Measurements from ENCODE around the gene TBC1D16. TPM values are rescaled to one million over a fixed set of nuclear protein-coding genes. Genes with fewer than 3 reads are reported as not detected.
"Not testable (repeated sequence)": the region's sequence is repeated elsewhere in the genome, so short reads cannot be mapped to it uniquely, and the experiment has no call there.

TBC1D16 gene
- total and polyA plus RNA-seq, 2 experiments from 2014 or later: 9.2 to 22.4 TPM

DNA sequence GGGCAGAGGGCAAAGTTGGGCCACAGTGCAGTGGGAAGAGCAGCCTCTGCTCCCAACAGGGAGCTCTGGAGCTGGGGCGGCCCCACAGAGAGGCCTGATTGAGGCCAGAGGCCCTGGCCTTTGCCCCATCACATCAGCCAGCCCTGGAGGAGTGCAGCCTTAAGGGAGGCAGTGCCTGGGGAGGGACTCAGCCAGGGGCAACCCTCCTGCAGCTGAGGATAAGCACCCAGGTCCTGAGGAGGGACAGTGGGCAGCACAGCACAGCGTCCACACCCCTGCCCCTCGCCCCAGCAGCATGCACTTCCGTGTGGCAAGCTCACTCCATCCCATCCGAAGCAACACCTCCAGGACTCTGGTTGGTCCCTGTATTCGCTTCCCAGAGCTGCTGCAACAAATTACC, 134.5 kb downstream of the TBC1D16 start:
- Histone ChIP-seq H3K9me2 (ENCODE audit: insufficient read depth) (no peaks in the 10 kb centered on the region), H3K4me3 (no peak overlapping the region), H2AFZ (no peak overlapping the region), H3K36me3 (ENCODE audit: low read depth) (no peaks in the 10 kb centered on the region), H3K9ac (no peak overlapping the region), H3K79me2 (ENCODE audit: insufficient read depth) (no peaks in the 10 kb centered on the region), H3F3A (ENCODE audit: insufficient read depth) (no peaks in the 10 kb centered on the region), H3K27ac (no peak overlapping the region), H3K27me3 (replicated peaks; ENCODE audit: insufficient read depth) (peaks cover 31% of the 10 kb centered on the region), H3K4me2 (ENCODE audit: unreplicated experiment) (no peak overlapping the region), H3K4me1 (ENCODE audit: insufficient read depth) (no peaks in the 10 kb centered on the region), H4K20me1 (ENCODE audit: insufficient read depth) (no peaks in the 10 kb centered on the region), H3K9me3 (ENCODE audit: low read depth) (no peaks in the 10 kb centered on the region)
- 50 to 58% methylated on average over 6 of the region's 6 CpGs for WGBS, 2 experiments (ENCODE audit: low coverage in 1 of 2, low lambda C conversion rate in 2 of 2, missing lambda C conversion rate in 2 of 2)
- in situ Hi-C loops (cut with MboI): no loop called here
- TF ChIP-seq EZH2phosphoT487 (IDR thresholded peaks at IDR 0.05; ENCODE audit: insufficient read depth, low read depth) (no peak), EZH2 (IDR thresholded peaks at IDR 0.05; ENCODE audit: insufficient read depth, poor library complexity, severe bottlenecking) (no peak)
- DNase-seq: no peak

DNA sequence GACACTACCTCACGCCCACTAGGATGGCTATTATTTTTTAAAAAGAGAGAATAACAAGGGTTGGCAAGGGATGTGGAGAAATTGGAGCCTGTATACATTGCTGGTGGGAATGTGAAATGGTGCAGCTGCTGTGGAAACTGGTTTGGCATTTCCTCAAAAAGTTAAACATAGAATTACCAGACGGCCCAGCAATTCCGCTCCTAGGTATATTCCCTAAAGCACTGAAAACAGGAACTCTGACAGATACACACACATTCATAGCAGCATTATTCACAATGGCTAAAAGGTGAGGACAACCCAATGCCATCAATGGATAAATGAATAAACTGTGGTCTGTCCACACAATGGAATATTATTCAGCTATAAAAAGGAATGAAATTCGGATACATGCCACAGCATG, 136.1 kb downstream of the TBC1D16 start:
- in situ Hi-C loops (cut with MboI): no loop called here
- Histone ChIP-seq H3K36me3 (ENCODE audit: low read depth) (no peaks in the 10 kb centered on the region), H3K4me2 (ENCODE audit: unreplicated experiment) (no peak overlapping the region), H3K27ac (no peak overlapping the region), H3K27me3 (replicated peaks; ENCODE audit: insufficient read depth) (peaks cover 31% of the 10 kb centered on the region), H3F3A (ENCODE audit: insufficient read depth) (no peaks in the 10 kb centered on the region), H3K9me3 (ENCODE audit: low read depth) (no peaks in the 10 kb centered on the region), H3K4me3 (no peak overlapping the region), H3K79me2 (ENCODE audit: insufficient read depth) (no peaks in the 10 kb centered on the region), H4K20me1 (ENCODE audit: insufficient read depth) (no peaks in the 10 kb centered on the region), H3K9ac (no peak overlapping the region), H2AFZ (no peak overlapping the region), H3K9me2 (ENCODE audit: insufficient read depth) (no peaks in the 10 kb centered on the region), H3K4me1 (ENCODE audit: insufficient read depth) (no peaks in the 10 kb centered on the region)
- TF ChIP-seq EZH2phosphoT487 (IDR thresholded peaks at IDR 0.05; ENCODE audit: insufficient read depth, low read depth): no peak
- TF ChIP-seq EZH2 (IDR thresholded peaks at IDR 0.05; ENCODE audit: insufficient read depth, poor library complexity, severe bottlenecking): no peak
- no peak for DNase-seq
- WGBS, 2 experiments (ENCODE audit: low coverage in 1 of 2, low lambda C conversion rate in 2 of 2, missing lambda C conversion rate in 2 of 2): 55 to 59% methylated on average over 4 of the region's 4 CpGs

DNA sequence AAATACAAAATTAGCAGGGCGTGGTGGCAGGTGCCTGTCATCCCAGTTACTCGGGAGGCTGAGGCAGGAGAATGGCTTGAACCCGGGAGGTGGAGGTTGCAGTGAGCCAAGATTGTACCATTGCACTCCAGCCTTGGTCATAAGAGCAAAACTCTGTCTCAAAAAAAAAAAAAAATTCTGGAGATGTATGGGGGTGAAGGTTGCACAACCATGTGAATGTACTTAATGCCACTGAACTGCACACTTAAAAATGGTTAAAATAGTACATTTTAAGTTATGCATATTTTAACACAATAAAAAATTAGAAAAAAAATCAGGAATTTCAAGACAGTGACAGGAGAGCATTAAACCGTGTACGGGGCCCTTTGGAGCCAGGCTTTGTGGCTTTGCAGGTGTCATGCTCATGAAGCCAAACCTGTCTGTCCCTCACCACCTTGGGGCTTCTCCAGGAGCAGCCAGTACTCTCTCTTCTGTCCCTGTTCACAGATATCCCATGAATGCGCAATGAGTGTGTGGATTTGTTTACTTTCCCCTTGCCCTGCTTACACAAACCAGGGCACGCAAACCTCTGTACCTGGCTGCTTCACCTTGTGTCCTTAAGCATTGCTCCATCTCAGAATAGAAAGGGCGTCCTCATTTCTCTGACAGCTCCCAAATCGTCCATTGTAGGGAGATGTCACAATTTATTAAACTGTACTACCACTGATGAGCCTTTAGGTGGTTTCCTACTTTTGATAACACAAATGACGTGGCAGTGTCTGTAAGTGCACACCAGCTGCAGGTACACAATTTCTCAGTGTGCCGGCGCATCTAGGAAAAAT, 138.2 kb downstream of the TBC1D16 start:
- TF ChIP-seq EZH2phosphoT487 (IDR thresholded peaks at IDR 0.05; ENCODE audit: insufficient read depth, low read depth): no peak
- no peaks in the 10 kb centered on the region for H3K36me3 ChIP-seq (ENCODE audit: low read depth)
- peaks cover 29% of the 10 kb centered on the region for H3K27me3 ChIP-seq (replicated peaks; ENCODE audit: insufficient read depth)
- no peaks in the 10 kb centered on the region for H3K79me2 ChIP-seq (ENCODE audit: insufficient read depth)
- H3K27ac ChIP-seq: no peak overlapping the region
- H3K9me3 ChIP-seq (ENCODE audit: low read depth): no peaks in the 10 kb centered on the region
- no peak overlapping the region for H3K9ac ChIP-seq
- no peak overlapping the region for H3K4me3 ChIP-seq
- DNase-seq: no peak
- WGBS, 2 experiments (ENCODE audit: low coverage in 1 of 2, low lambda C conversion rate in 2 of 2, missing lambda C conversion rate in 2 of 2): 46 to 49% methylated on average over 12 of the region's 12 CpGs
- H2AFZ ChIP-seq: no peak overlapping the region
- H3F3A ChIP-seq (ENCODE audit: insufficient read depth): no peaks in the 10 kb centered on the region
- in situ Hi-C loops (cut with MboI): no loop called here
- no peaks in the 10 kb centered on the region for H4K20me1 ChIP-seq (ENCODE audit: insufficient read depth)
- H3K9me2 ChIP-seq (ENCODE audit: insufficient read depth): no peaks in the 10 kb centered on the region
- no peak overlapping the region for H3K4me2 ChIP-seq (ENCODE audit: unreplicated experiment)
- no peaks in the 10 kb centered on the region for H3K4me1 ChIP-seq (ENCODE audit: insufficient read depth)

DNA sequence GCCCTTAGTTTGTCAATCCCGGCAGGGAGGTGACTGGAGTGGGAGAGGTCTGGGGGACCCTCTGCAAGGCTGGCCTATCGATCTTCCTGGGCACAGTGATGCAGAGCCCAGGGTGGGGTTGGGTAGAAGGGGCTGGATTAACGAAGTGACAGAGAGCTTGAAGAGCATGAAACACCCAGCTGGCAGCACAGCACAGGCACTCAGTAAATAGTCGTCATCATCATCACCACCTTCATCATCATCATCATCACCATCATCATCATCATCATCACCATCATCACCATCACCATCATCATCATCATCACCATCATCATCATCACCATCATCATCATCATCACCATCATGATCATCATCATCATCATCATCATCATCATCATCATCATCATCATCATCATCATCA, 142.2 kb downstream of the TBC1D16 start:
- H3K36me3 ChIP-seq (ENCODE audit: low read depth); H3K4me3 ChIP-seq; H3K9me2 ChIP-seq (ENCODE audit: insufficient read depth); H2AFZ ChIP-seq; H3K9me3 ChIP-seq (ENCODE audit: low read depth); H3K27ac ChIP-seq; in situ Hi-C loops (cut with MboI); DNase-seq; H3F3A ChIP-seq (ENCODE audit: insufficient read depth); H3K4me1 ChIP-seq (ENCODE audit: insufficient read depth); H3K79me2 ChIP-seq (ENCODE audit: insufficient read depth); H4K20me1 ChIP-seq (ENCODE audit: insufficient read depth); H3K9ac ChIP-seq; H3K4me2 ChIP-seq (ENCODE audit: unreplicated experiment): not testable (repeated sequence)
- H3K27me3 ChIP-seq (replicated peaks; ENCODE audit: insufficient read depth): peaks cover 25% of the 10 kb centered on the region
- 74 to 81% methylated on average over 4 of the region's 4 CpGs for WGBS, 2 experiments (ENCODE audit: low coverage in 1 of 2, low lambda C conversion rate in 2 of 2, missing lambda C conversion rate in 2 of 2)

Data from GM23248 (cell line).